H1 (cell line): Measurements from ENCODE around the gene PPP1R10. TPM values are rescaled to one million over a fixed set of nuclear protein-coding genes. Genes with fewer than 3 reads are reported as not detected.
A peak's percentile ranks its signal among the peaks of the same experiment; 100 is the strongest.

Source experiments
- CTCF ChIA-PET: fragments of 300-600 bp; sonication (Branson Sonifier 250); formaldehyde crosslinking; loops from one replicate; lab custom pipeline; 2021; ENCODE audit not compliant: partially characterized antibody; lab: Charles Lee
- POLR2A ChIA-PET: fragments of 300-600 bp; sonication (Branson Sonifier 250); formaldehyde crosslinking; loops from one replicate; lab custom pipeline; 2021; ENCODE audit warnings: inconsistent platforms; ENCODE audit not compliant: partially characterized antibody; lab: Charles Lee
- DNase-seq, 2 experiments: peaks; one replicate each; pipeline versions ENCODE4 v3.0.0 to v3.0.0-alpha.2; 2010 to 2022; ENCODE audit warnings: low spot score in 2 of 2, low read depth in 1 of 2, mixed read lengths in 1 of 2
- FAIRE-seq: peaks from 2 replicates; lab custom pipeline; 2011; peaks lifted over from hg19 to GRCh38; lab: Jason Lieb, UNC
- H2AFZ ChIP-seq: 2 replicates; pipeline ENCODE4 v1.8.1; 2012; ENCODE audit warnings: low read length, inconsistent platforms
- H2AK5ac ChIP-seq: 2 replicates; pipeline ENCODE4 v1.6.1; 2013; ENCODE audit warnings: low read depth, low read length
- H2BK120ac ChIP-seq: replicated peaks from 2 replicates; pipeline ENCODE3; 2013; ENCODE audit warnings: low read depth, low read length, inconsistent platforms
- H2BK12ac ChIP-seq: 2 replicates; pipeline ENCODE4 v1.6.1; 2013; ENCODE audit warnings: low read depth, low read length
- H2BK15ac ChIP-seq: 2 replicates; pipeline ENCODE4 v1.6.1; 2013; ENCODE audit warnings: low read length
- H2BK20ac ChIP-seq: 2 replicates; pipeline ENCODE4 v1.6.1; 2013; ENCODE audit warnings: low read length
- H2BK5ac ChIP-seq: 2 replicates; pipeline ENCODE4 v1.6.1; 2013; ENCODE audit warnings: low read depth, low read length
- H3K14ac ChIP-seq: 2 replicates; pipeline ENCODE4 v1.6.1; 2013; ENCODE audit warnings: inconsistent platforms; ENCODE audit not compliant: insufficient read length
- H3K18ac ChIP-seq: 2 replicates; pipeline ENCODE4 v1.6.1; 2013; ENCODE audit warnings: low read length; ENCODE audit errors: extremely low read depth
- H3K23ac ChIP-seq: 2 replicates; pipeline ENCODE4 v1.6.1; 2013; ENCODE audit warnings: inconsistent platforms; ENCODE audit not compliant: insufficient read length
- H3K23me2 ChIP-seq: 2 replicates; pipeline ENCODE4 v1.6.1; 2013; ENCODE audit warnings: low read depth, low read length
- H3K27ac ChIP-seq: 2 replicates; pipeline ENCODE4 v1.6.1; 2011; ENCODE audit warnings: low read depth, low read length, inconsistent platforms
- H3K27me3 ChIP-seq, 4 experiments: replicated peaks in 1 of 4; 1 replicate in 1 of 4; 2 replicates in 3 of 4; pipeline versions ENCODE4 v1.6.1 to v1.8.1; 2011 to 2013; ENCODE audit warnings: low read length in 3 of 4, mild to moderate bottlenecking in 3 of 4, inconsistent platforms in 2 of 4, mixed read lengths in 2 of 4, moderate library complexity in 1 of 4; ENCODE audit not compliant: control insufficient read depth in 3 of 4, insufficient read depth in 3 of 4; ENCODE audit errors: extremely low read depth in 1 of 4
- H3K36me3 ChIP-seq, 4 experiments: 2 replicates each; pipeline versions ENCODE4 v1.6.1 to v1.8.1; 2011 to 2013; ENCODE audit warnings: mild to moderate bottlenecking in 4 of 4, low read length in 3 of 4, moderate library complexity in 2 of 4, control low read depth in 1 of 4, inconsistent platforms in 1 of 4; ENCODE audit not compliant: insufficient read depth in 4 of 4, control insufficient read depth in 2 of 4
- H3K4ac ChIP-seq: replicated peaks from 2 replicates; pipeline ENCODE3; 2013; ENCODE audit warnings: low read length, low read depth, mixed read lengths, inconsistent platforms; ENCODE audit not compliant: insufficient read length
- H3K4me1 ChIP-seq, 4 experiments: replicated peaks in 1 of 4; 1 replicate in 1 of 4; 2 replicates in 3 of 4; pipeline versions ENCODE4 v1.6.1 to v1.8.1; 2011 to 2013; ENCODE audit warnings: low read length in 3 of 4, inconsistent platforms in 2 of 4, mixed read lengths in 1 of 4; ENCODE audit not compliant: insufficient read depth in 4 of 4, control insufficient read depth in 3 of 4
- H3K4me2 ChIP-seq, 2 experiments: 2 replicates each; pipeline versions ENCODE4 v1.6.1 to v1.8.1; 2011 to 2013; ENCODE audit warnings: low read depth in 2 of 2, low read length in 2 of 2, control low read depth in 1 of 2, inconsistent platforms in 1 of 2, mild to moderate bottlenecking in 1 of 2; ENCODE audit not compliant: insufficient read depth in 1 of 2
- H3K4me3 ChIP-seq, 4 experiments: fragments of 200-600, 300-600 bp in 1 of 4; sonication (generic), shearing (Covaris generic), sonication (Bioruptor Twin) in 1 of 4; 2 replicates each; pipeline versions ENCODE4 v1.5.1 to v1.8.1; 2011 to 2016; ENCODE audit warnings: low read length in 4 of 4, low read depth in 3 of 4, control low read depth in 2 of 4, inconsistent platforms in 2 of 4, mild to moderate bottlenecking in 2 of 4, mixed read lengths in 1 of 4, moderate library complexity in 1 of 4; ENCODE audit not compliant: insufficient read depth in 2 of 4; ENCODE audit errors: extremely low read depth in 1 of 4
- H3K56ac ChIP-seq: replicated peaks from 2 replicates; pipeline ENCODE3; 2013; ENCODE audit warnings: low read depth, mild to moderate bottlenecking, mixed read lengths, low read length, inconsistent platforms; ENCODE audit not compliant: insufficient read length
- H3K79me1 ChIP-seq: 2 replicates; pipeline ENCODE4 v1.6.1; 2013; ENCODE audit warnings: low read depth, low read length, control low read depth
- H3K79me2 ChIP-seq, 2 experiments: 2 replicates each; pipeline versions ENCODE4 v1.6.1 to v1.8.1; 2012 to 2013; ENCODE audit warnings: low read length in 2 of 2, mild to moderate bottlenecking in 2 of 2, inconsistent platforms in 1 of 2; ENCODE audit not compliant: insufficient read depth in 2 of 2, control insufficient read depth in 1 of 2
- H3K9ac ChIP-seq, 4 experiments: replicated peaks in 1 of 4; 1 replicate in 1 of 4; 2 replicates in 3 of 4; pipeline versions ENCODE4 v1.6.1 to v1.8.1; 2011 to 2013; ENCODE audit warnings: low read depth in 3 of 4, low read length in 3 of 4, control low read depth in 2 of 4, mild to moderate bottlenecking in 2 of 4, moderate library complexity in 2 of 4, inconsistent platforms in 1 of 4; ENCODE audit errors: extremely low read depth in 1 of 4
- H3K9me3 ChIP-seq, 2 experiments: 2 replicates each; pipeline versions ENCODE4 v1.6.1 to v1.8.1; 2012 to 2013; ENCODE audit warnings: mild to moderate bottlenecking in 2 of 2, moderate library complexity in 2 of 2, control low read depth in 1 of 2, inconsistent platforms in 1 of 2, low read depth in 1 of 2, low read length in 1 of 2, mixed read lengths in 1 of 2; ENCODE audit not compliant: insufficient read depth in 2 of 2
- H4K20me1 ChIP-seq, 2 experiments: replicated peaks in 1 of 2; 2 replicates each; pipeline versions ENCODE3 to v1.8.1; 2011 to 2013; ENCODE audit warnings: inconsistent platforms in 2 of 2, low read length in 2 of 2, mild to moderate bottlenecking in 1 of 2; ENCODE audit not compliant: insufficient read depth in 2 of 2, control insufficient read depth in 1 of 2
- H4K5ac ChIP-seq: 2 replicates; pipeline ENCODE4 v1.6.1; 2013; ENCODE audit warnings: low read length, low read depth, mixed read lengths, inconsistent platforms; ENCODE audit not compliant: insufficient read length
- H4K8ac ChIP-seq: 2 replicates; pipeline ENCODE4 v1.8.0; 2013; ENCODE audit warnings: mild to moderate bottlenecking, moderate library complexity, low read length, inconsistent platforms; ENCODE audit not compliant: insufficient read depth; ENCODE audit errors: extremely low read depth
- H4K91ac ChIP-seq: replicated peaks from 2 replicates; pipeline ENCODE3; 2013; ENCODE audit warnings: low read length, mixed read lengths, inconsistent platforms; ENCODE audit not compliant: insufficient read length
- SIN3A ChIP-seq, 2 experiments: IDR thresholded peaks in 1 of 2; conservative IDR thresholded peaks in 1 of 2; 2 replicates each; pipeline ENCODE4 v1.6.1; 2011 to 2012; ENCODE audit warnings: low read length in 2 of 2, improper control_type of control experiment in 1 of 2, low read depth in 1 of 2, mild to moderate bottlenecking in 1 of 2
- SP2 ChIP-seq: IDR thresholded peaks from 2 replicates; pipeline ENCODE4 v1.6.1; 2012; ENCODE audit warnings: mild to moderate bottlenecking, low read length, inconsistent platforms
- TAF1 ChIP-seq: IDR thresholded peaks from 2 replicates; pipeline ENCODE4 v1.6.1; 2011; ENCODE audit warnings: mild to moderate bottlenecking, low read depth, low read length
- WGBS, 2 experiments: shearing (Covaris generic) in 1 of 2; methylation state at CpG; one replicate each; pipeline versions ENCODE4 v1.1.6 to v1.1.7; 2013 to 2015; ENCODE audit warnings: low lambda C conversion rate in 2 of 2, mixed read lengths in 2 of 2, inconsistent platforms in 1 of 2, low coverage in 1 of 2, missing lambda C conversion rate in 1 of 2; ENCODE audit not compliant: insufficient replicate concordance in 2 of 2, insufficient coverage in 1 of 2, insufficient read length in 1 of 2; ENCODE audit errors: extremely low coverage in 1 of 2, missing lambda C conversion rate in 1 of 2; 5-methylcytosine and 5-hydroxymethylcytosine counted together
- polyA plus RNA-seq, 7 experiments: library from polyadenylated mRNA; depleted of rRNA in 3 of 7; stranded (reverse) in 5 of 7; unstranded in 2 of 7; fragments of >200 nt in 5 of 7; fragments of 200-250 nt in 2 of 7; gene quantifications; 1 replicate in 5 of 7; 2 replicates in 1 of 7; 4 replicates in 1 of 7; pipeline versions ENCODE4 v1.2.1 to v1.2.3, GENCODE V29; 2011 to 2013; ENCODE audit warnings: missing spikeins in 2 of 7, mixed read lengths in 2 of 7
- total RNA-seq: library from RNA; stranded (reverse); fragmentation: NEBNext Ultra II Directional; extraction: Animal tissue kit (Norgen Biotek cat#: 25700); gene quantifications from 2 replicates; pipeline ENCODE4 v1.2.1, GENCODE V29; 2021

PPP1R10 gene
- total and polyA plus RNA-seq, 2 of the 8 experiments (the other 6 are each of a cell fraction or from before 2014, with no cell fraction given) = 23.9 to 89.1 TPM

- H4K20me1 ChIP-seq = peaks cover 3 to 13% of the 10 kb centered on the region in 2 experiments
- TF ChIP-seq SIN3A (conservative IDR thresholded peaks at IDR 0.05 in 1 of 2, IDR thresholded peaks at IDR 0.05 in 1 of 2; ENCODE audit: low read depth in 1 of 2, low read length in 2 of 2) = 0 out of 4 replicates have a peak, but pooled peaks of 1 of the 2 experiments have one; percentile 42
- TF ChIP-seq SP2 = no peak
- no peak for TF ChIP-seq TAF1
- TF ChIP-seq, all 59 proteins: peak for 1
- Histone ChIP-seq H4K8ac (peak overlapping the region; percentile 97; the same call in 1 of the 2 replicates), H3K27me3 (no peaks in the 10 kb centered on the region), H3K27ac (peak overlapping the region; percentile 93), H3K18ac (no peak overlapping the region), H2BK15ac (no peak overlapping the region), H2BK20ac (no peak overlapping the region), H3K56ac (no peak overlapping the region), H3K4ac (no peak overlapping the region), H3K9me3 (no peaks in the 10 kb centered on the region), H3K36me3 (peaks cover 7 to 29% (median 19%) of the 10 kb centered on the region in 4 experiments), H2BK12ac (no peak overlapping the region), H3K23ac (no peak overlapping the region), H3K4me2 (peak overlapping the region; percentile 92 to 99), H4K91ac (no peak overlapping the region), H2BK120ac (no peak overlapping the region), H4K5ac (no peak overlapping the region), H3K79me2 (peaks cover 3 to 34% of the 10 kb centered on the region in 2 experiments), H3K4me3 (peak overlapping the region; percentile 76 to 91 (median 89)), H2AK5ac (no peak overlapping the region), H3K23me2 (peaks cover 16% of the 10 kb centered on the region), H3K14ac (no peak overlapping the region), H2BK5ac (peak overlapping the region; percentile 99), H3K9ac (peak overlapping the region; percentile 70 to 93 (median 90)), H3K79me1 (0 out of 2 replicates have a peak, but pooled peaks cover 8% of the 10 kb centered on the region), H2AFZ (no peak overlapping the region), H3K4me1 (peaks cover 0 to 3% (median 1%) of the 10 kb centered on the region in 4 experiments; a peak in 1 of 7 replicates)
- DNase-seq (no peak), FAIRE-seq (no peak)
- POLR2A ChIA-PET = interaction anchor here (0.6 to 5.4 kb wide), 14 partner anchors 8 to 171 kb away, joined by 3 to 68 read pairs (median 6); partner anchors contain the start of genes ABCF1, MRPS18B and PPP1R10
- WGBS, 2 experiments = 7% methylated on average over 6 of the region's 6 CpGs; no CpG with 5 or more reads in 1 of the 2 experiments
- CTCF ChIA-PET = interaction anchor here (1.0 to 6.4 kb wide), 3 partner anchors 9 to 530 kb away, joined by 3 to 76 read pairs (median 4); no protein-coding TSS in a partner anchor
These were observed 59.4 kb downstream of the PPP1R10 start for GRCh38 chr6:30557683-30557981.
